Measurements from ENCODE around the gene ALG1L2. TPM values are rescaled to one million over a fixed set of nuclear protein-coding genes. Genes with fewer than 3 reads are reported as not detected.
A peak's percentile ranks its signal among the peaks of the same experiment; 100 is the strongest.
"Not testable (repeated sequence)": the region's sequence is repeated elsewhere in the genome, so short reads cannot be mapped to it uniquely, and the experiment has no call there.

ALG1L2 gene
- total RNA-seq, 1 donor from 2014 or later, result 1.6 TPM

GRCh38 chr3:130138992-130139391 lies 57.4 kb downstream of the ALG1L2 start:
- H3K27me3 Mint-ChIP-seq (ENCODE audit: low read depth); H3K27ac Mint-ChIP-seq (ENCODE audit: unreplicated experiment); H3K9me3 Mint-ChIP-seq; H3K4me3 Mint-ChIP-seq; H3K36me3 Mint-ChIP-seq (ENCODE audit: low read depth); DNase-seq (ENCODE audit: low read depth, low spot score): not testable (repeated sequence)
- H3K4me1 Mint-ChIP-seq, result peaks cover 13% of the 10 kb centered on the region

- not testable (repeated sequence) for H3K9me3 Mint-ChIP-seq; H3K36me3 Mint-ChIP-seq (ENCODE audit: low read depth); DNase-seq (ENCODE audit: low read depth, low spot score); H3K27me3 Mint-ChIP-seq (ENCODE audit: low read depth)
- Mint-ChIP-seq H3K4me3 (peak overlapping the region; percentile 2), H3K27ac (ENCODE audit: unreplicated experiment) (peak overlapping the region; percentile 0), H3K4me1 (peaks cover 22% of the 10 kb centered on the region)
These were observed 59.1 kb downstream of the ALG1L2 start for GRCh38 chr3:130140756-130141155.

- H3K27ac Mint-ChIP-seq (ENCODE audit: unreplicated experiment), result peak overlapping the region; percentile 35
- H3K4me1 Mint-ChIP-seq, result peaks cover 27% of the 10 kb centered on the region
- H3K9me3 Mint-ChIP-seq; H3K27me3 Mint-ChIP-seq (ENCODE audit: low read depth); DNase-seq (ENCODE audit: low read depth, low spot score); H3K4me3 Mint-ChIP-seq; H3K36me3 Mint-ChIP-seq (ENCODE audit: low read depth): not testable (repeated sequence)
- TF ChIP-seq CTCF (conservative IDR thresholded peaks at IDR 0.05), result peak; percentile 44
These were observed 62.2 kb downstream of the ALG1L2 start for GRCh38 chr3:130143648-130144327.

- H3K36me3 Mint-ChIP-seq (ENCODE audit: low read depth); DNase-seq (ENCODE audit: low read depth, low spot score); H3K27me3 Mint-ChIP-seq (ENCODE audit: low read depth); H3K9me3 Mint-ChIP-seq; H3K4me3 Mint-ChIP-seq; H3K27ac Mint-ChIP-seq (ENCODE audit: unreplicated experiment): not testable (repeated sequence)
- peaks cover 27% of the 10 kb centered on the region for H3K4me1 Mint-ChIP-seq
These were observed 62.7 kb downstream of the ALG1L2 start for GRCh38 chr3:130144328-130144650.

GRCh38 chr3:130145456-130145855 lies 63.8 kb downstream of the ALG1L2 start:
- not testable (repeated sequence) for H3K27me3 Mint-ChIP-seq (ENCODE audit: low read depth); DNase-seq (ENCODE audit: low read depth, low spot score); H3K9me3 Mint-ChIP-seq; H3K36me3 Mint-ChIP-seq (ENCODE audit: low read depth); H3K27ac Mint-ChIP-seq (ENCODE audit: unreplicated experiment)
- peaks cover 23% of the 10 kb centered on the region for H3K4me1 Mint-ChIP-seq
- H3K4me3 Mint-ChIP-seq, result peak overlapping the region; percentile 23

GRCh38 chr3:130146465-130146864 lies 64.8 kb downstream of the ALG1L2 start:
- H3K4me3 Mint-ChIP-seq; H3K36me3 Mint-ChIP-seq (ENCODE audit: low read depth); H3K9me3 Mint-ChIP-seq; H3K27me3 Mint-ChIP-seq (ENCODE audit: low read depth); DNase-seq (ENCODE audit: low read depth, low spot score); H3K27ac Mint-ChIP-seq (ENCODE audit: unreplicated experiment): not testable (repeated sequence)
- H3K4me1 Mint-ChIP-seq, result peaks cover 14% of the 10 kb centered on the region

Other genes starting within 250 kb of the ALG1L2 start
- gene TMCC1, start 188.1 kb upstream of the ALG1L2 start, total RNA-seq, result 35.4 and 36.9 TPM in 2 replicates
- gene TRH, start 107.1 kb upstream of the ALG1L2 start, total RNA-seq, result 0.36 and 0.61 TPM in 2 replicates

Data from neural crest cell (in vitro differentiated cells).